ENCODE results near the gene CSMD2.

Gene CSMD2

GRCh38 chr1:34144766-34145165 is 20.3 kb downstream of the CSMD2 start:
- Histone ChIP-seq H3K4me3 (ENCODE audit: low read length) (no peak overlapping the region), H3K27me3 (ENCODE audit: control insufficient read depth, insufficient read depth, low read length) (no peaks in the 10 kb centered on the region), H3K9ac (ENCODE audit: low read length) (no peak overlapping the region), H3K4me1 (ENCODE audit: control insufficient read depth, insufficient read depth, low read length) (no peaks in the 10 kb centered on the region), H3K27ac (ENCODE audit: low read depth, low read length) (no peak overlapping the region), H3K36me3 (ENCODE audit: control insufficient read depth, insufficient read depth, low read length) (no peaks in the 10 kb centered on the region)

GRCh38 chr1:34143975-34144374 is 21.1 kb downstream of the CSMD2 start:
- Histone ChIP-seq H3K27ac (ENCODE audit: low read depth, low read length) (no peak overlapping the region), H3K36me3 (ENCODE audit: control insufficient read depth, insufficient read depth, low read length) (no peaks in the 10 kb centered on the region), H3K4me1 (ENCODE audit: control insufficient read depth, insufficient read depth, low read length) (no peaks in the 10 kb centered on the region), H3K4me3 (ENCODE audit: low read length) (no peak overlapping the region), H3K9ac (ENCODE audit: low read length) (no peak overlapping the region), H3K27me3 (ENCODE audit: control insufficient read depth, insufficient read depth, low read length) (no peaks in the 10 kb centered on the region)

DNA sequence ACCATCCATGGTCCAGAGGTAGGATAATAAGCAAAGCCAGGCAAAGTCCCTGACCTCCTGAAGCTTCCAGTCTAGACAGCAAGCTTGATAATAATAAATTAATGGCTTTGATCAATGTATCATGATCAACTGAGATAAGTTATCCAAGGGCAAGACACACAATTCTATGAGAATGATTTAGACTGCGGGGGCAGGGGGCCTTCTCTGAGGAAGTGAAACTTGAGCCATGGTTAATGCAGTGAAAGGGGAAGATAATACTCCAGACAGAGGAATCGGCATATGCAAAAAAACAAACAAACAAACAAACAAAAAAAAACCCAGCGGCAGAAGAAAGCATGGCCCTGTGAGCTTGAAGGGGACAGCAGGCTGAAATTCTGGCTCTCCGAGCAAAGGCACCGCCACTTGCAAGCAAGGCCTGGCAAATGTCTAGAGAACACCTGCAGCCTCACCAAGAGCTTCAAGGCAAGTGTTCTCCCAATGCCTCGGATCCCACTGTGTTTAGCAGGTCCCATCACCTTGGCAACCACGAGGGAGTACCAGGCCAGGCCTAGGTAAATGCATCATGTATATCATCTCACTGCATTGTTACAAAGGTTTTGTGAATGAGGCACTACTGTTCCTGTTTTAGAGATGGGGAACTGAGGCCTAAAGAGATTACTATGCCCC is 24.9 kb downstream of the CSMD2 start:
- Histone ChIP-seq H3K4me1 (ENCODE audit: control insufficient read depth, insufficient read depth, low read length) (no peaks in the 10 kb centered on the region), H3K4me3 (ENCODE audit: low read length) (no peak overlapping the region)

GRCh38 chr1:34137411-34137810 is 27.6 kb downstream of the CSMD2 start:
- H3K27me3 ChIP-seq (ENCODE audit: control insufficient read depth, insufficient read depth, low read length), result no peaks in the 10 kb centered on the region
- H3K4me1 ChIP-seq (ENCODE audit: control insufficient read depth, insufficient read depth, low read length), result no peaks in the 10 kb centered on the region
- no peak overlapping the region for H3K27ac ChIP-seq (ENCODE audit: low read depth, low read length)
- H3K36me3 ChIP-seq (ENCODE audit: control insufficient read depth, insufficient read depth, low read length), result no peaks in the 10 kb centered on the region
- no peak overlapping the region for H3K4me3 ChIP-seq (ENCODE audit: low read length)
- H3K9ac ChIP-seq (ENCODE audit: low read length), result no peak overlapping the region

More for the DNA sequence above, 24.9 kb downstream of the CSMD2 start:
- Histone ChIP-seq H3K27ac (ENCODE audit: low read depth, low read length) (no peak overlapping the region), H3K27me3 (ENCODE audit: control insufficient read depth, insufficient read depth, low read length) (no peaks in the 10 kb centered on the region), H3K9ac (ENCODE audit: low read length) (no peak overlapping the region), H3K36me3 (ENCODE audit: control insufficient read depth, insufficient read depth, low read length) (no peaks in the 10 kb centered on the region)

DNA sequence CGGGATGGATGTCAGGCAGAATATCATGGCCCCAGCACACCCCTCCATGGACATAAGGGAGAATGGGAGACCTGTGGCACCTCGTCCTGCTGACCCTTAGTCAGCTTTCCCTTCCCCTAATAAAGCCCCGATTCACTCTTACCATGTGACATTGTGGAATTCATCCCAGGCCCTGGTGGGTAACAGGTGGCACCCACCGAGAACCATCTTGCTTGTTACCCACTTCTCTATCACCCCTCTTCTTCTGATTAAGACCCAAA is 32.9 kb downstream of the CSMD2 start:
- Histone ChIP-seq H3K27me3 (ENCODE audit: control insufficient read depth, insufficient read depth, low read length) (no peaks in the 10 kb centered on the region), H3K36me3 (ENCODE audit: control insufficient read depth, insufficient read depth, low read length) (no peaks in the 10 kb centered on the region), H3K9ac (ENCODE audit: low read length) (no peak overlapping the region), H3K27ac (ENCODE audit: low read depth, low read length) (no peak overlapping the region), H3K4me3 (ENCODE audit: low read length) (no peak overlapping the region), H3K4me1 (ENCODE audit: control insufficient read depth, insufficient read depth, low read length) (no peaks in the 10 kb centered on the region)

DNA sequence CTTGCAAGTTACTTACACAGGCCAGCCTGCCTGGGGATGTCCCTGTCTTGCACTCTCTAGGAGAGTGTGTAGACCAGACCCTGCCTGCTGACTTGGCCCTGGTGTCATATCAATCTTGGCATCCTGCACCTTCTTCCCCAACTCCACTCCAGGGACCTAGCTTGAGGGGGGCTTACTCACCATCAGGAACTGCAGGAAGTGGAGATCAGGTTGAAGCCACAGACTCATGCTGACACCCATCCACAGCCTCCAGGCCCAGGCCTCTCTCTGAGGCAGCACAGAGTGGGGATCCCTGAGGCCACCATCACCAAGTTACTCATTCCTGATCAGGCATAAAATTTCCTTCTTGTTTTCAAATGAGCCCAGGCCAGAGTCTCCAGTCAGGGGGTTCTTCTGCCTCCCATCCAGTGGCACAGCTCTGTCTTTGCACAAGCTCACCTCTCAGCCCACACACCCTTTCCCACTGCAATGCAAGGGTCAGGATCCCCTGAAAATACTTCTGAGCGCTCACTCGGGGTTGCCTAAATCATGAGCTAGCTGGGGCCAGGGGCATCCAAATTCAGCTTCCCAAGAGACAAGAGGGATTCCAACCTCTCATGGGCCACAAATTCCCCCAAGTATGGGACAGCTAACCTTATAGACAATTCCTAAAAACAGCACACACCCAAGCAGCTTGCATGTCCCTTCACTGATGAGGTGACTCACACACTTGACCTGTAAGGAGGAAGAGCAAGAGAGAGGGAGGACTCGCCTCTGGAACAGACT is 33.5 kb downstream of the CSMD2 start:
- no peak overlapping the region for H3K27ac ChIP-seq (ENCODE audit: low read depth, low read length)
- H3K36me3 ChIP-seq (ENCODE audit: control insufficient read depth, insufficient read depth, low read length), result no peaks in the 10 kb centered on the region
- H3K4me3 ChIP-seq (ENCODE audit: low read length), result no peak overlapping the region
- H3K4me1 ChIP-seq (ENCODE audit: control insufficient read depth, insufficient read depth, low read length), result no peaks in the 10 kb centered on the region
- H3K27me3 ChIP-seq (ENCODE audit: control insufficient read depth, insufficient read depth, low read length), result no peaks in the 10 kb centered on the region
- no peak overlapping the region for H3K9ac ChIP-seq (ENCODE audit: low read length)

DNA sequence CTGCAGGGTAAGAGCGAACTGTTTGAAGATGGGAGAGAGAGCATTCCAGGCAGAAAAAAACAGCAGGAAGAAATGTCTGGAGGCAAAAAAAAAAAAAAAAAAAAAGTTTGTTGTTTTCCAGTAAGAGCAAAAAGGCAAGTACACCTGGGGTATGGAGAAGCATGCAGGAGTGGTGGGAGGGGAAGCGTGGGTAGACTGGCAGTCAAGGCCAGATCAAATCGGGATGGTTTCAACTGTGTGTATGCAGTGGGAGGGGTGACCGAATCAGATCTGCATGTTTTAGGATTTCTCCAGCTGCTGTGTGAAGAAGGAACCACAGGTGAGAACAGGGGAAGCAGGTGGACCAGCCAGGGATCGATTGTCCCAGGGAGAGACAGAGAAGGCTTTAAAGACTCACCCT is 34.7 kb downstream of the CSMD2 start:
- Histone ChIP-seq H3K4me1 (ENCODE audit: control insufficient read depth, insufficient read depth, low read length) (no peaks in the 10 kb centered on the region), H3K4me3 (ENCODE audit: low read length) (no peak overlapping the region), H3K36me3 (ENCODE audit: control insufficient read depth, insufficient read depth, low read length) (no peaks in the 10 kb centered on the region), H3K27ac (ENCODE audit: low read depth, low read length) (no peak overlapping the region), H3K9ac (ENCODE audit: low read length) (no peak overlapping the region), H3K27me3 (ENCODE audit: control insufficient read depth, insufficient read depth, low read length) (no peaks in the 10 kb centered on the region)

DNA sequence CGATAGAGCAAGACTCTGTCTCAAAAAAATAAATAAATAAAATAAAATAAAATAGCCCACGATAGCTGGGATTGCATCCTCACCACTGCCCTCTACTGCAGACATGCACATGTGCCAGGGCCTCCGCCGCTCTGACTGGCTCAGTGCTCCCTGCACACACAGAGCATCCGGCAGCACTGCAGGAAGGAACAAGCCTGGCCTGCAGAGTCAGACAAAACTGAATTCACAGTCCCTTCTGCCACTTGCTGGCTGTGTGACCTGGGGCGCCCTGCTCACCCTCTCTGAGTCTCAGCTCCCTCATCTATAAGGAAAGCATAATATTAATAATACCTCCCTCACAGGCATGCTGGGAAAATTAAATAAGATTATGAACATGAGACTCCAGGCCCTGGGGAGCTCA is 35.4 kb downstream of the CSMD2 start:
- no peaks in the 10 kb centered on the region for H3K4me1 ChIP-seq (ENCODE audit: control insufficient read depth, insufficient read depth, low read length)
- no peak overlapping the region for H3K9ac ChIP-seq (ENCODE audit: low read length)
- no peak overlapping the region for H3K4me3 ChIP-seq (ENCODE audit: low read length)
- no peak overlapping the region for H3K27ac ChIP-seq (ENCODE audit: low read depth, low read length)
- H3K27me3 ChIP-seq (ENCODE audit: control insufficient read depth, insufficient read depth, low read length), result no peaks in the 10 kb centered on the region
- no peaks in the 10 kb centered on the region for H3K36me3 ChIP-seq (ENCODE audit: control insufficient read depth, insufficient read depth, low read length)

GRCh38 chr1:34128186-34128889 is 36.7 kb downstream of the CSMD2 start:
- H3K27ac ChIP-seq (ENCODE audit: low read depth, low read length), result no peak overlapping the region
- no peak overlapping the region for H3K4me3 ChIP-seq (ENCODE audit: low read length)
- H3K36me3 ChIP-seq (ENCODE audit: control insufficient read depth, insufficient read depth, low read length), result no peaks in the 10 kb centered on the region
- no peak overlapping the region for H3K9ac ChIP-seq (ENCODE audit: low read length)
- H3K27me3 ChIP-seq (ENCODE audit: control insufficient read depth, insufficient read depth, low read length), result no peaks in the 10 kb centered on the region
- H3K4me1 ChIP-seq (ENCODE audit: control insufficient read depth, insufficient read depth, low read length), result no peaks in the 10 kb centered on the region

- H3K4me1 ChIP-seq (ENCODE audit: control insufficient read depth, insufficient read depth, low read length), result no peaks in the 10 kb centered on the region
- H3K27me3 ChIP-seq (ENCODE audit: control insufficient read depth, insufficient read depth, low read length), result no peaks in the 10 kb centered on the region
- no peak overlapping the region for H3K9ac ChIP-seq (ENCODE audit: low read length)
- no peak overlapping the region for H3K27ac ChIP-seq (ENCODE audit: low read depth, low read length)
- H3K4me3 ChIP-seq (ENCODE audit: low read length), result no peak overlapping the region
- H3K36me3 ChIP-seq (ENCODE audit: control insufficient read depth, insufficient read depth, low read length), result no peaks in the 10 kb centered on the region
Observed at GRCh38 chr1:34127006-34128000, 37.7 kb downstream of the CSMD2 start.

GRCh38 chr1:34126486-34126885 is 38.5 kb downstream of the CSMD2 start:
- no peaks in the 10 kb centered on the region for H3K4me1 ChIP-seq (ENCODE audit: control insufficient read depth, insufficient read depth, low read length)
- no peak overlapping the region for H3K27ac ChIP-seq (ENCODE audit: low read depth, low read length)
- no peaks in the 10 kb centered on the region for H3K36me3 ChIP-seq (ENCODE audit: control insufficient read depth, insufficient read depth, low read length)
- H3K4me3 ChIP-seq (ENCODE audit: low read length), result no peak overlapping the region
- H3K9ac ChIP-seq (ENCODE audit: low read length), result no peak overlapping the region
- no peaks in the 10 kb centered on the region for H3K27me3 ChIP-seq (ENCODE audit: control insufficient read depth, insufficient read depth, low read length)
